ENCODE results near the gene COX20.
A peak's percentile ranks its signal among the peaks of the same experiment; 100 is the strongest.

COX20 gene

GRCh38 chr1:244801246-244801645, 34.2 kb upstream of the COX20 start:
- no CpG with 5 or more reads among the region's 14 CpGs for WGBS (ENCODE audit: insufficient coverage, insufficient read length)

GRCh38 chr1:244802041-244802440, 33.4 kb upstream of the COX20 start:
- no peaks in the 10 kb centered on the region for H3K36me3 ChIP-seq (ENCODE audit: control insufficient read depth, insufficient read depth, low read length)
- DNase-seq (ENCODE audit: low read depth, low spot score) = no peak
- no peaks in the 10 kb centered on the region for H3K4me1 ChIP-seq (ENCODE audit: control insufficient read depth, insufficient read depth, low read length)
- H3K27ac ChIP-seq (ENCODE audit: low read length) = no peak overlapping the region
- H3K27me3 ChIP-seq (ENCODE audit: control insufficient read depth, insufficient read depth, low read length) = no peaks in the 10 kb centered on the region
- no peak overlapping the region for H3K4me3 ChIP-seq (ENCODE audit: low read length)
- H3K9me3 ChIP-seq (ENCODE audit: control insufficient read depth, insufficient read depth, low read length) = no peaks in the 10 kb centered on the region
- WGBS (ENCODE audit: insufficient coverage, insufficient read length) = no CpG with 5 or more reads among the region's 14 CpGs

More at GRCh38 chr1:244801246-244801645, 34.2 kb upstream of the COX20 start:
- Histone ChIP-seq H3K27ac (ENCODE audit: low read length) (no peak overlapping the region), H3K4me3 (ENCODE audit: low read length) (no peak overlapping the region), H3K9me3 (ENCODE audit: control insufficient read depth, insufficient read depth, low read length) (no peaks in the 10 kb centered on the region), H3K36me3 (ENCODE audit: control insufficient read depth, insufficient read depth, low read length) (no peaks in the 10 kb centered on the region), H3K27me3 (ENCODE audit: control insufficient read depth, insufficient read depth, low read length) (no peaks in the 10 kb centered on the region), H3K4me1 (ENCODE audit: control insufficient read depth, insufficient read depth, low read length) (no peaks in the 10 kb centered on the region)
- no peak for DNase-seq (ENCODE audit: low read depth, low spot score)

- no peaks in the 10 kb centered on the region for H3K36me3 ChIP-seq (ENCODE audit: control insufficient read depth, insufficient read depth, low read length)
- no peak for DNase-seq (ENCODE audit: low read depth, low spot score)
- no peak overlapping the region for H3K27ac ChIP-seq (ENCODE audit: low read length)
- no peaks in the 10 kb centered on the region for H3K27me3 ChIP-seq (ENCODE audit: control insufficient read depth, insufficient read depth, low read length)
- no peaks in the 10 kb centered on the region for H3K4me1 ChIP-seq (ENCODE audit: control insufficient read depth, insufficient read depth, low read length)
- H3K9me3 ChIP-seq (ENCODE audit: control insufficient read depth, insufficient read depth, low read length) = no peaks in the 10 kb centered on the region
- no CpG with 5 or more reads among the region's 16 CpGs for WGBS (ENCODE audit: insufficient coverage, insufficient read length)
- no peak overlapping the region for H3K4me3 ChIP-seq (ENCODE audit: low read length)
These were observed 32.8 kb upstream of the COX20 start for GRCh38 chr1:244802556-244803239.

GRCh38 chr1:244804841-244805240, 30.6 kb upstream of the COX20 start:
- H3K4me3 ChIP-seq (ENCODE audit: low read length) = no peak overlapping the region
- no CpG with 5 or more reads among the region's 8 CpGs for WGBS (ENCODE audit: insufficient coverage, insufficient read length)
- no peaks in the 10 kb centered on the region for H3K27me3 ChIP-seq (ENCODE audit: control insufficient read depth, insufficient read depth, low read length)
- no peaks in the 10 kb centered on the region for H3K4me1 ChIP-seq (ENCODE audit: control insufficient read depth, insufficient read depth, low read length)
- no peak for DNase-seq (ENCODE audit: low read depth, low spot score)
- H3K27ac ChIP-seq (ENCODE audit: low read length) = no peak overlapping the region
- no peaks in the 10 kb centered on the region for H3K9me3 ChIP-seq (ENCODE audit: control insufficient read depth, insufficient read depth, low read length)
- no peaks in the 10 kb centered on the region for H3K36me3 ChIP-seq (ENCODE audit: control insufficient read depth, insufficient read depth, low read length)

- no peak overlapping the region for H3K27ac ChIP-seq (ENCODE audit: low read length)
- no peaks in the 10 kb centered on the region for H3K4me1 ChIP-seq (ENCODE audit: control insufficient read depth, insufficient read depth, low read length)
- H3K36me3 ChIP-seq (ENCODE audit: control insufficient read depth, insufficient read depth, low read length) = no peaks in the 10 kb centered on the region
- H3K27me3 ChIP-seq (ENCODE audit: control insufficient read depth, insufficient read depth, low read length) = no peaks in the 10 kb centered on the region
- no peak overlapping the region for H3K4me3 ChIP-seq (ENCODE audit: low read length)
- DNase-seq (ENCODE audit: low read depth, low spot score) = no peak
- H3K9me3 ChIP-seq (ENCODE audit: control insufficient read depth, insufficient read depth, low read length) = no peaks in the 10 kb centered on the region
These were observed 28.3 kb upstream of the COX20 start for GRCh38 chr1:244807138-244807537.

GRCh38 chr1:244810221-244810620, 25.2 kb upstream of the COX20 start:
- DNase-seq (ENCODE audit: low read depth, low spot score) = no peak
- no CpG with 5 or more reads among the region's 22 CpGs for WGBS (ENCODE audit: insufficient coverage, insufficient read length)
- no peaks in the 10 kb centered on the region for H3K9me3 ChIP-seq (ENCODE audit: control insufficient read depth, insufficient read depth, low read length)
- no peaks in the 10 kb centered on the region for H3K27me3 ChIP-seq (ENCODE audit: control insufficient read depth, insufficient read depth, low read length)
- H3K36me3 ChIP-seq (ENCODE audit: control insufficient read depth, insufficient read depth, low read length) = no peaks in the 10 kb centered on the region
- H3K4me1 ChIP-seq (ENCODE audit: control insufficient read depth, insufficient read depth, low read length) = no peaks in the 10 kb centered on the region
- H3K4me3 ChIP-seq (ENCODE audit: low read length) = no peak overlapping the region
- H3K27ac ChIP-seq (ENCODE audit: low read length) = no peak overlapping the region

- no peak overlapping the region for H3K27ac ChIP-seq (ENCODE audit: low read length)
- no peak overlapping the region for H3K4me3 ChIP-seq (ENCODE audit: low read length)
- no peaks in the 10 kb centered on the region for H3K27me3 ChIP-seq (ENCODE audit: control insufficient read depth, insufficient read depth, low read length)
- no peak for DNase-seq (ENCODE audit: low read depth, low spot score)
- H3K36me3 ChIP-seq (ENCODE audit: control insufficient read depth, insufficient read depth, low read length) = no peaks in the 10 kb centered on the region
- H3K4me1 ChIP-seq (ENCODE audit: control insufficient read depth, insufficient read depth, low read length) = no peaks in the 10 kb centered on the region
- no peaks in the 10 kb centered on the region for H3K9me3 ChIP-seq (ENCODE audit: control insufficient read depth, insufficient read depth, low read length)
- WGBS (ENCODE audit: insufficient coverage, insufficient read length) = no CpG with 5 or more reads among the region's 6 CpGs
These were observed 22.1 kb upstream of the COX20 start for GRCh38 chr1:244813327-244813726.

GRCh38 chr1:244815600-244816099, 19.8 kb upstream of the COX20 start:
- H3K4me3 ChIP-seq (ENCODE audit: low read length) = peak overlapping the region; percentile 26; the same call in 1 of the 2 replicates
- no peaks in the 10 kb centered on the region for H3K4me1 ChIP-seq (ENCODE audit: control insufficient read depth, insufficient read depth, low read length)
- DNase-seq (ENCODE audit: low read depth, low spot score) = peak; percentile 76
- H3K27me3 ChIP-seq (ENCODE audit: control insufficient read depth, insufficient read depth, low read length) = no peaks in the 10 kb centered on the region
- no peak overlapping the region for H3K27ac ChIP-seq (ENCODE audit: low read length)
- WGBS (ENCODE audit: insufficient coverage, insufficient read length) = no CpG with 5 or more reads among the region's 15 CpGs
- no peaks in the 10 kb centered on the region for H3K9me3 ChIP-seq (ENCODE audit: control insufficient read depth, insufficient read depth, low read length)
- no peaks in the 10 kb centered on the region for H3K36me3 ChIP-seq (ENCODE audit: control insufficient read depth, insufficient read depth, low read length)

GRCh38 chr1:244817415-244817894, 18.0 kb upstream of the COX20 start:
- DNase-seq (ENCODE audit: low read depth, low spot score) = no peak
- H3K9me3 ChIP-seq (ENCODE audit: control insufficient read depth, insufficient read depth, low read length) = no peaks in the 10 kb centered on the region
- no CpG with 5 or more reads among the region's 12 CpGs for WGBS (ENCODE audit: insufficient coverage, insufficient read length)
- H3K27me3 ChIP-seq (ENCODE audit: control insufficient read depth, insufficient read depth, low read length) = no peaks in the 10 kb centered on the region
- no peaks in the 10 kb centered on the region for H3K4me1 ChIP-seq (ENCODE audit: control insufficient read depth, insufficient read depth, low read length)
- no peaks in the 10 kb centered on the region for H3K36me3 ChIP-seq (ENCODE audit: control insufficient read depth, insufficient read depth, low read length)
- no peak overlapping the region; the same call in 1 of the 2 replicates for H3K4me3 ChIP-seq (ENCODE audit: low read length)
- no peak overlapping the region for H3K27ac ChIP-seq (ENCODE audit: low read length)

- no peak for DNase-seq (ENCODE audit: low read depth, low spot score)
- Histone ChIP-seq H3K4me3 (ENCODE audit: low read length) (no peak overlapping the region), H3K36me3 (ENCODE audit: control insufficient read depth, insufficient read depth, low read length) (no peaks in the 10 kb centered on the region), H3K27me3 (ENCODE audit: control insufficient read depth, insufficient read depth, low read length) (no peaks in the 10 kb centered on the region), H3K4me1 (ENCODE audit: control insufficient read depth, insufficient read depth, low read length) (no peaks in the 10 kb centered on the region), H3K9me3 (ENCODE audit: control insufficient read depth, insufficient read depth, low read length) (no peaks in the 10 kb centered on the region), H3K27ac (ENCODE audit: low read length) (no peak overlapping the region)
- no CpG with 5 or more reads among the region's 2 CpGs for WGBS (ENCODE audit: insufficient coverage, insufficient read length)
These were observed 15.3 kb upstream of the COX20 start for GRCh38 chr1:244820131-244820530.

- no peak for DNase-seq (ENCODE audit: low read depth, low spot score)
- H3K27ac ChIP-seq (ENCODE audit: low read length) = no peak overlapping the region
- H3K27me3 ChIP-seq (ENCODE audit: control insufficient read depth, insufficient read depth, low read length) = no peaks in the 10 kb centered on the region
- H3K9me3 ChIP-seq (ENCODE audit: control insufficient read depth, insufficient read depth, low read length) = no peaks in the 10 kb centered on the region
- WGBS (ENCODE audit: insufficient coverage, insufficient read length) = no CpG with 5 or more reads among the region's 3 CpGs
- no peaks in the 10 kb centered on the region for H3K4me1 ChIP-seq (ENCODE audit: control insufficient read depth, insufficient read depth, low read length)
- H3K4me3 ChIP-seq (ENCODE audit: low read length) = no peak overlapping the region
- no peaks in the 10 kb centered on the region for H3K36me3 ChIP-seq (ENCODE audit: control insufficient read depth, insufficient read depth, low read length)
These were observed 14.3 kb upstream of the COX20 start for GRCh38 chr1:244821134-244821533.
